Measurements from ENCODE around the gene EMSY. TPM values are rescaled to one million over a fixed set of nuclear protein-coding genes. Genes with fewer than 3 reads are reported as not detected.

EMSY gene
- total RNA-seq, 1 donor from 2014 or later = 7.1 TPM

GRCh38 chr11:76513654-76514034, 68.8 kb downstream of the EMSY start:
- no peak for DNase-seq (ENCODE audit: low read depth in 2 of 2)

GRCh38 chr11:76515494-76515893, 70.7 kb downstream of the EMSY start:
- DNase-seq (ENCODE audit: low read depth in 2 of 2) = no peak

- no peak for DNase-seq (ENCODE audit: low read depth in 2 of 2)
Measured at GRCh38 chr11:76523147-76523546, 78.3 kb downstream of the EMSY start.

- DNase-seq (ENCODE audit: low read depth in 2 of 2) = no peak
Measured at GRCh38 chr11:76523786-76524436, 79.1 kb downstream of the EMSY start.

GRCh38 chr11:76524461-76524860, 79.6 kb downstream of the EMSY start:
- peak in 1 of 2 donors; percentile 10 for DNase-seq (ENCODE audit: low read depth in 2 of 2)

- peak; percentile 19 to 69 for DNase-seq (ENCODE audit: low read depth in 2 of 2)
Measured at GRCh38 chr11:76524919-76525318, 80.1 kb downstream of the EMSY start.

GRCh38 chr11:76526878-76527277, 82.1 kb downstream of the EMSY start:
- no peak for DNase-seq (ENCODE audit: low read depth in 2 of 2)

- DNase-seq (ENCODE audit: low read depth in 2 of 2) = no peak
Measured at GRCh38 chr11:76542436-76542835, 97.6 kb downstream of the EMSY start.

- no peak for DNase-seq (ENCODE audit: low read depth in 2 of 2)
Measured at GRCh38 chr11:76543006-76543703, 98.3 kb downstream of the EMSY start.

- DNase-seq (ENCODE audit: low read depth in 2 of 2) = peak in 1 of 2 donors; percentile 24
Measured at GRCh38 chr11:76550781-76551180, 106.0 kb downstream of the EMSY start.

- DNase-seq (ENCODE audit: low read depth in 2 of 2) = peak; percentile 43 to 51
Measured at GRCh38 chr11:76551400-76551799, 106.6 kb downstream of the EMSY start.

- DNase-seq (ENCODE audit: low read depth in 2 of 2) = no peak
Measured at GRCh38 chr11:76552987-76553386, 108.2 kb downstream of the EMSY start.

- DNase-seq (ENCODE audit: low read depth in 2 of 2) = peak; percentile 33 to 41
Measured at GRCh38 chr11:76553554-76554476, 109.0 kb downstream of the EMSY start.

- no peak for DNase-seq (ENCODE audit: low read depth in 2 of 2)
Measured at GRCh38 chr11:76554767-76555166, 109.9 kb downstream of the EMSY start.

GRCh38 chr11:76557466-76557865, 112.6 kb downstream of the EMSY start:
- DNase-seq (ENCODE audit: low read depth in 2 of 2) = no peak

GRCh38 chr11:76558473-76558872, 113.7 kb downstream of the EMSY start:
- no peak for DNase-seq (ENCODE audit: low read depth in 2 of 2)

GRCh38 chr11:76558891-76559290, 114.1 kb downstream of the EMSY start:
- no peak for DNase-seq (ENCODE audit: low read depth in 2 of 2)

- no peak for DNase-seq (ENCODE audit: low read depth in 2 of 2)
Measured at GRCh38 chr11:76559346-76559745, 114.5 kb downstream of the EMSY start.

- DNase-seq (ENCODE audit: low read depth in 2 of 2) = peak; percentile 42 to 74
Measured at GRCh38 chr11:76560219-76560618, 115.4 kb downstream of the EMSY start.

- DNase-seq (ENCODE audit: low read depth in 2 of 2) = peak; percentile 42 to 63
Measured at GRCh38 chr11:76561245-76561644, 116.4 kb downstream of the EMSY start.

GRCh38 chr11:76562541-76562940, 117.7 kb downstream of the EMSY start:
- peak in 1 of 2 donors; percentile 77 for DNase-seq (ENCODE audit: low read depth in 2 of 2)

- no peak for DNase-seq (ENCODE audit: low read depth in 2 of 2)
Measured at GRCh38 chr11:76564364-76564763, 119.5 kb downstream of the EMSY start.

Measured in lung microvascular endothelial cell (primary cell).